Mucosa of descending colon (tissue), 3 donors: Measurements from ENCODE around the gene PLCXD1. TPM values are rescaled to one million over a fixed set of nuclear protein-coding genes. Genes with fewer than 3 reads are reported as not detected.

ENCODE experiments used
- ATAC-seq: fragments of 200-7000 bp; cut with Tn5 transposase; one replicate; pipeline ENCODE4 v1.9.1; 2020; ENCODE audit warnings: mild to moderate bottlenecking, moderate library complexity
- DNase-seq, 3 donors: peaks; one replicate each; pipeline ENCODE4 v3.0.0-alpha.2; 2020
- H3K36me3 ChIP-seq: fragments of 200-600 bp; one replicate; pipeline ENCODE4 v1.8.0; 2021; ENCODE audit warnings: low read depth, mild to moderate bottlenecking
- H3K4me1 ChIP-seq: fragments of 200-600 bp; one replicate; pipeline ENCODE4 v1.8.0; 2021; ENCODE audit warnings: low read depth, mild to moderate bottlenecking
- H3K4me3 ChIP-seq: fragments of 200-600 bp; one replicate; pipeline ENCODE4 v1.8.0; 2021; ENCODE audit warnings: mild to moderate bottlenecking
- H3K9me3 ChIP-seq: fragments of 200-600 bp; one replicate; pipeline ENCODE4 v1.8.0; 2021; ENCODE audit warnings: mild to moderate bottlenecking
- CTCF ChIP-seq: fragments of 200-600 bp; IDR thresholded peaks from one replicate; pipeline ENCODE4 v1.8.0; 2022; ENCODE audit warnings: antibody characterized with exemption, mild to moderate bottlenecking
- intact Hi-C, 2 donors: fragments of 100-400 bp; cut with DNase I in 1 of 2; cut with micrococcal nuclease in 1 of 2; formaldehyde crosslinking; loops; one replicate each; pipeline versions ENCODE4 v1.11.0 to v1.11.1; 2022; cut with DNase I, micrococcal nuclease
- total RNA-seq, 3 donors: library from RNA; stranded (reverse); fragmentation: NEBNext Ultra II Directional in 2 of 3; extraction: Animal tissue kit (Norgen Biotek cat#: 25700) in 2 of 3; gene quantifications; one replicate each; pipeline versions ENCODE4 v1.2.1 to v1.2.4, GENCODE V29; 2021 to 2023
- donor health status: DM: no; HTN: no; CAD: no; lungs with moderate emphysema.
- donor health status: DM: no; HTN: no; CAD: no.
- donor health status: DM: no; HTN: yes; CAD: no.

Gene PLCXD1
- total RNA-seq, 3 donors from 2014 or later: 12.6 to 20.7 (median 13.8) TPM

GRCh38 chrX:311156-312129 lies 30.3 kb downstream of the PLCXD1 start:
- Histone ChIP-seq H3K36me3 (no peaks in the 10 kb centered on the region), H3K9me3 (no peaks in the 10 kb centered on the region), H3K4me3 (no peak overlapping the region), H3K4me1 (no peaks in the 10 kb centered on the region)
- DNase-seq (peak in 2 of 3 donors; percentile 20 to 46), ATAC-seq (no peak)
- intact Hi-C loops: no loop called here
- no peak for TF ChIP-seq CTCF

- Histone ChIP-seq H3K9me3 (no peaks in the 10 kb centered on the region), H3K4me3 (no peak overlapping the region), H3K4me1 (no peaks in the 10 kb centered on the region), H3K36me3 (no peaks in the 10 kb centered on the region)
- intact Hi-C loops: no loop called here
- ATAC-seq (no peak), DNase-seq (peak in 2 of 3 donors; percentile 19 to 51)
- TF ChIP-seq CTCF: no peak
Measured at GRCh38 chrX:312621-313331, 31.6 kb downstream of the PLCXD1 start.

- ATAC-seq: no peak
- Histone ChIP-seq H3K9me3 (no peaks in the 10 kb centered on the region), H3K4me1 (no peaks in the 10 kb centered on the region), H3K36me3 (no peaks in the 10 kb centered on the region), H3K4me3 (no peak overlapping the region)
- DNase-seq: peak in 2 of 3 donors; percentile 8 to 19
- intact Hi-C loops: no loop called here
- TF ChIP-seq CTCF: no peak
Measured at GRCh38 chrX:313546-313945, 32.4 kb downstream of the PLCXD1 start.

GRCh38 chrX:314049-314448 lies 32.9 kb downstream of the PLCXD1 start:
- intact Hi-C loops: no loop called here
- peak in 2 of 3 donors; percentile 23 to 53 for DNase-seq

More at GRCh38 chrX:314049-314448, 32.9 kb downstream of the PLCXD1 start:
- H3K36me3 ChIP-seq: peaks cover 3% of the 10 kb centered on the region
- H3K4me3 ChIP-seq: no peak overlapping the region
- no peaks in the 10 kb centered on the region for H3K9me3 ChIP-seq
- no peak for ATAC-seq
- H3K4me1 ChIP-seq: no peaks in the 10 kb centered on the region
- TF ChIP-seq CTCF: no peak
